GM12801 (cell line): ENCODE data around the gene KLHL26.

Experiments
- CTCF ChIP-seq: IDR thresholded peaks from one replicate; pipeline ENCODE4 v1.5.1; 2011; ENCODE audit warnings: control low read depth; ENCODE audit not compliant: insufficient read length; ENCODE audit errors: extremely low read depth

The KLHL26 gene

GRCh38 chr19:18591735-18592385 is 45.0 kb upstream of the KLHL26 start:
- no peak for TF ChIP-seq CTCF

- TF ChIP-seq CTCF: no peak
Measured at GRCh38 chr19:18593367-18594095, 43.3 kb upstream of the KLHL26 start.

GRCh38 chr19:18594096-18594823 is 42.6 kb upstream of the KLHL26 start:
- no peak for TF ChIP-seq CTCF

GRCh38 chr19:18594824-18595373 is 41.9 kb upstream of the KLHL26 start:
- no peak for TF ChIP-seq CTCF

GRCh38 chr19:18595475-18595874 is 41.4 kb upstream of the KLHL26 start:
- no peak for TF ChIP-seq CTCF

GRCh38 chr19:18596752-18597157 is 40.1 kb upstream of the KLHL26 start:
- TF ChIP-seq CTCF: no peak

GRCh38 chr19:18597809-18598660 is 38.8 kb upstream of the KLHL26 start:
- TF ChIP-seq CTCF: no peak
